ENCODE data around the gene USB1.

USB1 gene

DNA sequence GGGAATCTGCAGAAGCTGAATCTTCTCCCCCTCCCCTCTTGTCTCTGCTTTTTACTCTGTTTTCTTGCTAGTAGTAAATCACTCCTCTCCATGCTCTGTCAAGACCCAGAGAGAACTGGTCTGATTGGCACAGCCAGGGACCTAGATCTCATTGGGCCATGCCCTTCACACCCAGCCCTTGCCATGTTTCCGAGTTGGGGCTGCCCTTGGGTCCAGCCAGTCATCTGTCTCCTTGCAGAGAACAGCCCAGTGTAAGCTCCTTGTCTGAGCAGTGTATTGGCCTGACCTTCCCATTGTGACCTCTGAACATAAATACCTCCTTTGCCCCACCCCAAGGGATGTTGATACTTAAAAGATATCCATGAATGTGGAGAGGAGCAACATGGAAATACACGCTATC lies 28.2 kb downstream of the USB1 start:
- DNase-seq (ENCODE audit: low read depth), result no peak
- no peak overlapping the region for H3K4me3 ChIP-seq (ENCODE audit: low read length)
- TF ChIP-seq, protein P1, sequence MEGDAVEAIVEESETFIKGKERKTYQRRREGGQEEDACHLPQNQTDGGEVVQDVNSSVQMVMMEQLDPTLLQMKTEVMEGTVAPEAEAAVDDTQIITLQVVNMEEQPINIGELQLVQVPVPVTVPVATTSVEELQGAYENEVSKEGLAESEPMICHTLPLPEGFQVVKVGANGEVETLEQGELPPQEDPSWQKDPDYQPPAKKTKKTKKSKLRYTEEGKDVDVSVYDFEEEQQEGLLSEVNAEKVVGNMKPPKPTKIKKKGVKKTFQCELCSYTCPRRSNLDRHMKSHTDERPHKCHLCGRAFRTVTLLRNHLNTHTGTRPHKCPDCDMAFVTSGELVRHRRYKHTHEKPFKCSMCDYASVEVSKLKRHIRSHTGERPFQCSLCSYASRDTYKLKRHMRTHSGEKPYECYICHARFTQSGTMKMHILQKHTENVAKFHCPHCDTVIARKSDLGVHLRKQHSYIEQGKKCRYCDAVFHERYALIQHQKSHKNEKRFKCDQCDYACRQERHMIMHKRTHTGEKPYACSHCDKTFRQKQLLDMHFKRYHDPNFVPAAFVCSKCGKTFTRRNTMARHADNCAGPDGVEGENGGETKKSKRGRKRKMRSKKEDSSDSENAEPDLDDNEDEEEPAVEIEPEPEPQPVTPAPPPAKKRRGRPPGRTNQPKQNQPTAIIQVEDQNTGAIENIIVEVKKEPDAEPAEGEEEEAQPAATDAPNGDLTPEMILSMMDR (conservative IDR thresholded peaks at IDR 0.05; ENCODE audit: low read length), result no peak

DNA sequence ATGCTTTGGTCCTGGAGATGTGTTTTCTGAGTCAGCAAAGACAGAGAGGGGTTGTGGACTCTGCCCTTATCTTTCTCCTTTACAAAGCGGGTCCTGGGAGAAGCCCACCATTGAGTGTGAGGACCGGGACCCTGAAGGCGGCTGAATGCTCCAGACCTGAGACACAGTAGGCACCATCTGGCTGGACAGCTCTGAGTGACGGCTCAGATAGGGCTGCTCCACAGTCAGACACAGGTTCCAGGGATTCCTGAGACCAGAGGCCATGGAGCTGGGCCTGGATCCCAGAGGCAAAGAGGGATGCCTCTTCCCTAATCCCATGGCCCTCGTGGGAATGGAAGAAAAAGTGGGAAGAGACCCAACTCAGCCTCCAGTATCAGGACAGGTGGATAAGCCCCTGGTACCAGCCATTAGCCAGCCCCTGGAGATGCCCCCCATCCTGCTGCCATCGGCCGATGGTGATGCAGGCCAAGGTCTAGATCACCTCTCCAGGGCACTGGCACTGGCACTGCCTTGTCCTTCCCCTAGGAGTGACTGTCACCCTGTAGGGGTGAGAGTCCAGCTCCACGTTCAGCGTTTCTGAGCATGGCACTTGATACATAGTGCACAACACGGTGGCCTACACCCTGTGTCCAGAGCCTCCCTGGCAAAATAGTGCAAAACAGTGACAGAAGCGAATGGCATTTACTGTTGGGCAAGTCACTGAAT lies 29.1 kb downstream of the USB1 start:
- H3K4me3 ChIP-seq (ENCODE audit: low read length), result no peak overlapping the region
- TF ChIP-seq, protein P1 (conservative IDR thresholded peaks at IDR 0.05; ENCODE audit: low read length), result no peak
- no peak for DNase-seq (ENCODE audit: low read depth)

DNA sequence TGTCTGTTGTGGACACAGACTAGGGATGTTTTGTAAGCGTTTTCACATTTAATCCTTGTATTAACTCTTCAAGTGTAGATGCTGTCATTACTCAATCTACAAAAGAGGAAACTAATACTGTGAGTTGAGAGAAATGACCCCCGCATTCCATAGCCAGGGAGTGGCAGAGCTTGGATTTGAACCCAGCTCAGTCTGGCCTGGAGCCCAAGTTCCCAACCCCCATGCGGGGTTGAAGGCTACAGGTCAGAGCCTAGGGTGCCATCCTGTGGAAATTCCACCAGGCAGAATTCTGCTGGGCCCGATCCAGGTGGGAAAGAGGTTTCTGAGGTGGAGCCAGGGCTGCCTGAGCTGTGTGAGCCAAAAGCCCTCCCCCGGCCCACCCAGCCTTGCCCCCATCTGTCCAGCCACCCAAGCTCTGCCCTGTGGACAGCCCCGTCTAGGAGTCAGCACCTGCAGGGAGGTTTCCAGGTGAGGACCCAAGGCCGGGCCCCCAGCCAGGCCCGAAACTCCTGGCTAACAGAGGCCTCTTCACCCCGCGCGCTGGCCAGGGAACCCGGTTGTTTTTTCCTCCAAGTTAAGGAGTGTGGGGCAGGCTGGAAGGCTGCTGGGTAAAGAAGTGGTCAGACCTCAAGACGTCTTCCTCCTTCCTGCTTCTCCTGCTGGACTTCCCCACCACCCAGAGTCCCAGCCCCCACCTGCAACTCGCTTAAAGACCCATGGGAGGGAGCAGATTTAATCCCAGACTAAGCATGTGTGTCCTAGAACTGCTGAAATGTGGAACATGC lies 30.0 kb downstream of the USB1 start:
- no peak for DNase-seq (ENCODE audit: low read depth)
- no peak overlapping the region for H3K4me3 ChIP-seq (ENCODE audit: low read length)
- TF ChIP-seq, protein P1 (conservative IDR thresholded peaks at IDR 0.05; ENCODE audit: low read length), result no peak

DNA sequence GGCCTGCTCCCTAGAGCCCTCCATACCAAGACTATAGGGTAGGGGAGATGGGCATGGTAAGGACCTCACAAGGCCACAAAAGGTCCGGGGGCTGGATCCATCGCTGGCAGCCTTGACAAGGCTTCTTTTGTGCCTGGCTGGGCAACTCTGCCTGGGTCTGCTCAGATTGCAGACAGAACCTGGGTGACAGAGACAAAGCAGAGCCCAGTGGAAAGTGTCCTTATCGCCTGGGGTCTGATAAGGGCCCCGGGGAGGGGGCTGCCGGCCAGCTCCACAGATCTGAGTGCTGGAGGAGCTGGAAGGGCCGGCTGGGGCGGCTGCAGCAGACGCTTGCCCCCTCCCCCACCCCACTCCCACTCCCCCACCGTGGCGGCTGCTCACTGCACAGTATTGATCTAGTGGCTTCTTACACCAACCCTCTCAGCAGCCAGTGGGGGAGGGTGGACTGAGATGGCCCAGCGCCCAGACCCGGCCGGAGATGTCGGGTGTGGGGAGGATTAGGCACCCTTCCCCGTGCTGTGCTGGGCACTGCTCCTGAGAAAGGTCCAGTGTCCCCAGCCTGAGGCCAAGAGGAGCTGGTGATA lies 31.6 kb downstream of the USB1 start:
- no peak for DNase-seq (ENCODE audit: low read depth)
- H3K4me3 ChIP-seq (ENCODE audit: low read length), result no peak overlapping the region
- TF ChIP-seq, protein P1 (conservative IDR thresholded peaks at IDR 0.05; ENCODE audit: low read length), result no peak

DNA sequence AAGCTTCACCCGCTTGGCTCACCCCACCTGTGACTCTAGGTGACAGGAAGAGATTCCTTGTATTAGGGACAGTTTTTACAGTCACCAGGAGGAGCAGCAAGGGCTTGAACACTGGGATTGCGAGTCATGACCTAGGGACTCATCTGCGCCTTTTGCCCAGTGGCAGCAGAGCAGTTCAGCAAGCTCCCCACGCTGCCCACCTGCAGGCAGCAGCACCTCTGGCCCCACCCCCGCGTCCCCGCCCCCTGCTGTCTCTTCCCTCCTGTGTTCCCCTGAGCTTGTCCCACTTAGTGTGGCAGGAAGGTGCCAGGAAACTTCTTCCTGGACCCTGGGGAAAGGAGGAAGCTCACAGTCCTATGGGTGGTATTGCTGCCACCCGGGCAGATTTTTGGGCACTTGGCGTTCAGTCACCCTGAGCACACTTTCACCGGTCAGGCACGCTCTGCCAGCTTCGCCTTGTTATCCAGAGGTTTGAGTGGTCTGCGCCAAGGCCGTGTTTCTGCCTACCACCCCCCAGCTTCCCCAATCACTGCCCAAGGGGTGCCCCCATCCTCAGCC lies 33.0 kb downstream of the USB1 start:
- no peak overlapping the region for H3K4me3 ChIP-seq (ENCODE audit: low read length)
- TF ChIP-seq, protein P1 (conservative IDR thresholded peaks at IDR 0.05; ENCODE audit: low read length), result no peak
- no peak for DNase-seq (ENCODE audit: low read depth)

DNA sequence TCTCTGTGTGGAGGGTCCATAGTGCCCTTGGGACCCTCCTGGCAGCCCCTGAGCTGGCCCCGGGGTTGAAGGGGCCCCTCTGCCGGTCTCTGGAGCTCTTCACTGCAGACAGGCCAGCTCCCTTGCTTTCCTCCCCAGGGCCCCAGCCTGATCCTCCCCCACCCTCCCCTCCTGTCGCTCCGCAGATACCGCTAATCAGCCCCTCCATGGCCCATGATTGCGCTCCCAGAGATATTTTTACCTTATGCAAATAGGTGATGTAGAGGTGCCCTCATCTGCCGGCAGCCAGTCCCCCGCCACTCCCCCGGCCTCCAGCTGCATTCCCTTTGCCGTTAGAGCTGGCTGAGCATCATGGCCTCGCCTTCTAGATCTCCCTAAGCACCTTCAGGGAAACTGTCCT lies 33.6 kb downstream of the USB1 start:
- TF ChIP-seq, protein P1 (conservative IDR thresholded peaks at IDR 0.05; ENCODE audit: low read length), result no peak
- no peak for DNase-seq (ENCODE audit: low read depth)
- H3K4me3 ChIP-seq (ENCODE audit: low read length), result no peak overlapping the region
